Neural cell (in vitro differentiated cells): ENCODE data around the gene NFIX. TPM values are rescaled to one million over a fixed set of nuclear protein-coding genes. Genes with fewer than 3 reads are reported as not detected.

Experiments used
- H2AFZ ChIP-seq: fragments of 200-600, 300-800 bp; sonication (generic), shearing (Covaris generic); 2 replicates; pipeline ENCODE4 v1.6.0; 2014; ENCODE audit warnings: low read depth, mild to moderate bottlenecking, antibody characterized with exemption, low read length, moderate library complexity
- H3F3A ChIP-seq: fragments of 200-600 bp; shearing (Covaris generic); 2 replicates; pipeline ENCODE4 v1.6.1; 2016; ENCODE audit warnings: mild to moderate bottlenecking, moderate library complexity, mixed read lengths, antibody characterized with exemption, low read length; ENCODE audit not compliant: insufficient read depth, poor library complexity, severe bottlenecking
- H3K27ac ChIP-seq: fragments of 200-600, 300-800 bp; sonication (generic), shearing (Covaris generic); 2 replicates; pipeline ENCODE4 v1.5.1; 2014; ENCODE audit warnings: mild to moderate bottlenecking, low read length, moderate library complexity
- H3K27me3 ChIP-seq: fragments of 300-800, 200-600 bp; sonication (generic), shearing (Covaris generic); 2 replicates; pipeline ENCODE4 v1.6.0; 2014; ENCODE audit warnings: mild to moderate bottlenecking, low read depth, low read length, moderate library complexity; ENCODE audit not compliant: insufficient read depth
- H3K36me3 ChIP-seq: fragments of 300-800, 200-600 bp; sonication (generic), shearing (Covaris generic); 2 replicates; pipeline ENCODE4 v1.5.1; 2014; ENCODE audit warnings: mild to moderate bottlenecking, antibody characterized with exemption, low read length, moderate library complexity; ENCODE audit not compliant: insufficient read depth
- H3K4me2 ChIP-seq: fragments of 300-800, 200-600 bp; sonication (generic), shearing (Covaris generic); 2 replicates; pipeline ENCODE4 v1.6.0; 2014; ENCODE audit warnings: mild to moderate bottlenecking, low read length
- H3K4me3 ChIP-seq: fragments of 300-800, 200-600 bp; sonication (generic), shearing (Covaris generic); 2 replicates; pipeline ENCODE4 v1.5.1; 2014; ENCODE audit warnings: mild to moderate bottlenecking, low read length, moderate library complexity
- H3K79me2 ChIP-seq: fragments of 200-600 bp; shearing (Covaris generic); replicated peaks from 2 replicates; pipeline ENCODE4 v1.6.0; 2014; ENCODE audit warnings: mild to moderate bottlenecking, low read length, moderate library complexity; ENCODE audit not compliant: insufficient read depth
- H3K9ac ChIP-seq: fragments of 300-800, 200-600 bp; sonication (generic), shearing (Covaris generic); 2 replicates; pipeline ENCODE4 v1.6.1; 2016; ENCODE audit warnings: mild to moderate bottlenecking, low read length, mixed read lengths
- H3K9me2 ChIP-seq: fragments of 200-600 bp; shearing (Covaris generic); 2 replicates; pipeline ENCODE4 v1.6.1; 2016; ENCODE audit warnings: mild to moderate bottlenecking, low read length, mixed read lengths; ENCODE audit not compliant: insufficient read depth
- H3K9me3 ChIP-seq: fragments of 200-600, 300-800 bp; sonication (generic), shearing (Covaris generic); 2 replicates; pipeline ENCODE4 v1.6.1; 2016; ENCODE audit warnings: mild to moderate bottlenecking, mixed run types, low read length, moderate library complexity, mixed read lengths
- H4K20me1 ChIP-seq: fragments of 200-600 bp; shearing (Covaris generic); 2 replicates; pipeline ENCODE4 v1.6.1; 2016; ENCODE audit warnings: mild to moderate bottlenecking, mixed run types; ENCODE audit not compliant: insufficient read depth
- CTCF ChIP-seq: fragments of 450-650 bp; IDR thresholded peaks from 2 replicates; pipeline ENCODE4 v1.5.1; 2014; ENCODE audit warnings: antibody characterized with exemption, mild to moderate bottlenecking, moderate library complexity; ENCODE audit not compliant: poor library complexity, severe bottlenecking
- EP300 ChIP-seq: fragments of 450-650 bp; conservative IDR thresholded peaks from 2 replicates; pipeline ENCODE4 v1.6.1; 2014; ENCODE audit warnings: antibody characterized with exemption, mild to moderate bottlenecking, moderate library complexity; ENCODE audit not compliant: poor library complexity, severe bottlenecking
- EZH2 ChIP-seq: fragments of 200-600, 300-800 bp; shearing (Covaris generic), sonication (generic); IDR thresholded peaks from 2 replicates; pipeline ENCODE4 v1.6.1; 2014; ENCODE audit warnings: antibody characterized with exemption, low read length, borderline replicate concordance, mild to moderate bottlenecking; ENCODE audit not compliant: insufficient read depth, poor library complexity, severe bottlenecking
- MXI1 ChIP-seq: fragments of 450-650 bp; conservative IDR thresholded peaks from 2 replicates; pipeline ENCODE4 v1.6.1; 2014; ENCODE audit warnings: antibody characterized with exemption, mild to moderate bottlenecking; ENCODE audit not compliant: poor library complexity, severe bottlenecking
- POLR2AphosphoS5 ChIP-seq: IDR thresholded peaks from 2 replicates; pipeline ENCODE4 v1.6.1; 2012
- RAD21 ChIP-seq: fragments of 450-650 bp; conservative IDR thresholded peaks from 2 replicates; pipeline ENCODE4 v1.6.1; 2014; ENCODE audit warnings: antibody characterized with exemption, mild to moderate bottlenecking, moderate library complexity
- SMC3 ChIP-seq: fragments of 450-650 bp; conservative IDR thresholded peaks from 2 replicates; pipeline ENCODE4 v1.6.1; 2014; ENCODE audit warnings: antibody characterized with exemption, mild to moderate bottlenecking, moderate library complexity; ENCODE audit not compliant: poor library complexity
- TAF1 ChIP-seq: IDR thresholded peaks from 2 replicates; pipeline ENCODE4 v1.6.1; 2012; ENCODE audit warnings: low read depth
- polyA plus RNA-seq: library from polyadenylated mRNA; depleted of rRNA; stranded (reverse); fragments of >200 nt; gene quantifications from 2 replicates; pipeline ENCODE4 v1.2.3, GENCODE V29; 2014
- TF ChIP-seq, protein P1 (sequence below): IDR thresholded peaks from 2 replicates; pipeline ENCODE4 v1.6.1; 2012; ENCODE audit warnings: borderline replicate concordance

NFIX gene
- polyA plus RNA-seq, 1 donor from 2014 or later: not detected

- Histone ChIP-seq H3K36me3 (no peaks in the 10 kb centered on the region), H3K4me2 (no peak overlapping the region), H3K4me3 (no peak overlapping the region), H3K9me3 (no peaks in the 10 kb centered on the region), H3K9ac (no peak overlapping the region), H2AFZ (no peak overlapping the region), H3K27ac (no peak overlapping the region), H3K79me2 (no peaks in the 10 kb centered on the region), H3F3A (no peaks in the 10 kb centered on the region), H3K9me2 (no peaks in the 10 kb centered on the region), H3K27me3 (peaks cover 30% of the 10 kb centered on the region), H4K20me1 (no peaks in the 10 kb centered on the region)
- TF ChIP-seq RAD21 (no peak), EP300 (no peak), POLR2AphosphoS5 (no peak), SMC3 (no peak), TAF1 (no peak), CTCF (no peak), EZH2 (no peak), MXI1 (no peak)
- TF ChIP-seq, protein P1, sequence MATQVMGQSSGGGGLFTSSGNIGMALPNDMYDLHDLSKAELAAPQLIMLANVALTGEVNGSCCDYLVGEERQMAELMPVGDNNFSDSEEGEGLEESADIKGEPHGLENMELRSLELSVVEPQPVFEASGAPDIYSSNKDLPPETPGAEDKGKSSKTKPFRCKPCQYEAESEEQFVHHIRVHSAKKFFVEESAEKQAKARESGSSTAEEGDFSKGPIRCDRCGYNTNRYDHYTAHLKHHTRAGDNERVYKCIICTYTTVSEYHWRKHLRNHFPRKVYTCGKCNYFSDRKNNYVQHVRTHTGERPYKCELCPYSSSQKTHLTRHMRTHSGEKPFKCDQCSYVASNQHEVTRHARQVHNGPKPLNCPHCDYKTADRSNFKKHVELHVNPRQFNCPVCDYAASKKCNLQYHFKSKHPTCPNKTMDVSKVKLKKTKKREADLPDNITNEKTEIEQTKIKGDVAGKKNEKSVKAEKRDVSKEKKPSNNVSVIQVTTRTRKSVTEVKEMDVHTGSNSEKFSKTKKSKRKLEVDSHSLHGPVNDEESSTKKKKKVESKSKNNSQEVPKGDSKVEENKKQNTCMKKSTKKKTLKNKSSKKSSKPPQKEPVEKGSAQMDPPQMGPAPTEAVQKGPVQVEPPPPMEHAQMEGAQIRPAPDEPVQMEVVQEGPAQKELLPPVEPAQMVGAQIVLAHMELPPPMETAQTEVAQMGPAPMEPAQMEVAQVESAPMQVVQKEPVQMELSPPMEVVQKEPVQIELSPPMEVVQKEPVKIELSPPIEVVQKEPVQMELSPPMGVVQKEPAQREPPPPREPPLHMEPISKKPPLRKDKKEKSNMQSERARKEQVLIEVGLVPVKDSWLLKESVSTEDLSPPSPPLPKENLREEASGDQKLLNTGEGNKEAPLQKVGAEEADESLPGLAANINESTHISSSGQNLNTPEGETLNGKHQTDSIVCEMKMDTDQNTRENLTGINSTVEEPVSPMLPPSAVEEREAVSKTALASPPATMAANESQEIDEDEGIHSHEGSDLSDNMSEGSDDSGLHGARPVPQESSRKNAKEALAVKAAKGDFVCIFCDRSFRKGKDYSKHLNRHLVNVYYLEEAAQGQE: no peak
These were observed 71.0 kb downstream of the NFIX start for GRCh38 chr19:13066226-13066625.

GRCh38 chr19:13066933-13067807 is 71.9 kb downstream of the NFIX start:
- no peaks in the 10 kb centered on the region for H3K9me3 ChIP-seq
- H3K9me2 ChIP-seq: no peaks in the 10 kb centered on the region
- no peaks in the 10 kb centered on the region for H3K36me3 ChIP-seq
- no peak overlapping the region for H3K4me2 ChIP-seq
- TF ChIP-seq, protein P1: no peak
- no peak for TF ChIP-seq TAF1
- no peak for TF ChIP-seq EZH2
- no peak for TF ChIP-seq MXI1
- TF ChIP-seq RAD21: no peak
- no peak for TF ChIP-seq EP300
- TF ChIP-seq CTCF: no peak
- TF ChIP-seq SMC3: no peak
- no peak for TF ChIP-seq POLR2AphosphoS5
- H3K79me2 ChIP-seq: no peaks in the 10 kb centered on the region
- no peak overlapping the region for H2AFZ ChIP-seq
- no peak overlapping the region for H3K9ac ChIP-seq
- peaks cover 21% of the 10 kb centered on the region for H3K27me3 ChIP-seq
- no peaks in the 10 kb centered on the region for H4K20me1 ChIP-seq
- no peak overlapping the region for H3K4me3 ChIP-seq
- H3F3A ChIP-seq: no peaks in the 10 kb centered on the region
- H3K27ac ChIP-seq: no peak overlapping the region
